IPS-18c (cell line): ENCODE measurements around the gene FRRS1.

Experiments used
- H3K4me3 ChIP-seq: 2 replicates; pipeline ENCODE4 v1.7.0; 2013; ENCODE audit warnings: low read depth, mild to moderate bottlenecking, low read length, moderate library complexity; ENCODE audit not compliant: insufficient read depth
- H3K9me3 ChIP-seq: one replicate; pipeline ENCODE4 v1.6.1; 2013; ENCODE audit warnings: mild to moderate bottlenecking, low read length, moderate library complexity; ENCODE audit not compliant: control insufficient read depth, insufficient read depth

The FRRS1 gene

GRCh38 chr1:99749504-99750347 lies 16.7 kb downstream of the FRRS1 start:
- Histone ChIP-seq H3K4me3 (no peak overlapping the region), H3K9me3 (no peaks in the 10 kb centered on the region)

GRCh38 chr1:99748419-99748818 lies 18.0 kb downstream of the FRRS1 start:
- no peaks in the 10 kb centered on the region for H3K9me3 ChIP-seq
- no peak overlapping the region for H3K4me3 ChIP-seq

GRCh38 chr1:99745684-99746083 lies 20.8 kb downstream of the FRRS1 start:
- Histone ChIP-seq H3K4me3 (no peak overlapping the region), H3K9me3 (no peaks in the 10 kb centered on the region)

- H3K9me3 ChIP-seq, result no peaks in the 10 kb centered on the region
- H3K4me3 ChIP-seq, result no peak overlapping the region
Observed at GRCh38 chr1:99745061-99745460, 21.4 kb downstream of the FRRS1 start.

GRCh38 chr1:99740141-99740540 lies 26.3 kb downstream of the FRRS1 start:
- Histone ChIP-seq H3K9me3 (no peaks in the 10 kb centered on the region), H3K4me3 (no peak overlapping the region)

- Histone ChIP-seq H3K9me3 (no peaks in the 10 kb centered on the region), H3K4me3 (no peak overlapping the region)
Observed at GRCh38 chr1:99738858-99739465, 27.5 kb downstream of the FRRS1 start.

GRCh38 chr1:99737016-99737415 lies 29.4 kb downstream of the FRRS1 start:
- no peaks in the 10 kb centered on the region for H3K9me3 ChIP-seq
- no peak overlapping the region for H3K4me3 ChIP-seq

- Histone ChIP-seq H3K4me3 (no peak overlapping the region), H3K9me3 (no peaks in the 10 kb centered on the region)
Observed at GRCh38 chr1:99735852-99736251, 30.6 kb downstream of the FRRS1 start.

- H3K4me3 ChIP-seq, result no peak overlapping the region
- H3K9me3 ChIP-seq, result no peaks in the 10 kb centered on the region
Observed at GRCh38 chr1:99731384-99731783, 35.1 kb downstream of the FRRS1 start.

- Histone ChIP-seq H3K4me3 (no peak overlapping the region), H3K9me3 (no peaks in the 10 kb centered on the region)
Observed at GRCh38 chr1:99728494-99729235, 37.8 kb downstream of the FRRS1 start.

- Histone ChIP-seq H3K4me3 (no peak overlapping the region), H3K9me3 (no peaks in the 10 kb centered on the region)
Observed at GRCh38 chr1:99727575-99728185, 38.8 kb downstream of the FRRS1 start.

GRCh38 chr1:99726818-99727217 lies 39.6 kb downstream of the FRRS1 start:
- no peak overlapping the region for H3K4me3 ChIP-seq
- no peaks in the 10 kb centered on the region for H3K9me3 ChIP-seq

GRCh38 chr1:99726407-99726806 lies 40.0 kb downstream of the FRRS1 start:
- H3K4me3 ChIP-seq, result no peak overlapping the region
- H3K9me3 ChIP-seq, result no peaks in the 10 kb centered on the region

GRCh38 chr1:99725996-99726395 lies 40.4 kb downstream of the FRRS1 start:
- H3K4me3 ChIP-seq, result no peak overlapping the region
- no peaks in the 10 kb centered on the region for H3K9me3 ChIP-seq

GRCh38 chr1:99723251-99723650 lies 43.2 kb downstream of the FRRS1 start:
- Histone ChIP-seq H3K9me3 (no peaks in the 10 kb centered on the region), H3K4me3 (no peak overlapping the region)

- Histone ChIP-seq H3K4me3 (no peak overlapping the region), H3K9me3 (no peaks in the 10 kb centered on the region)
Observed at GRCh38 chr1:99717005-99717404, 49.4 kb downstream of the FRRS1 start.

GRCh38 chr1:99713006-99713405 lies 53.4 kb downstream of the FRRS1 start:
- H3K4me3 ChIP-seq, result no peak overlapping the region
- no peaks in the 10 kb centered on the region for H3K9me3 ChIP-seq

- Histone ChIP-seq H3K9me3 (no peaks in the 10 kb centered on the region), H3K4me3 (no peak overlapping the region)
Observed at GRCh38 chr1:99710994-99711393, 55.4 kb downstream of the FRRS1 start.
